Left kidney (tissue), 8 donors: Measurements from ENCODE around the gene TSPO. TPM values are rescaled to one million over a fixed set of nuclear protein-coding genes. Genes with fewer than 3 reads are reported as not detected.
"Not testable (repeated sequence)": the region's sequence is repeated elsewhere in the genome, so short reads cannot be mapped to it uniquely, and the experiment has no call there.

Experiments used
- DNase-seq: peaks from one replicate; pipeline ENCODE4 v3.0.0-alpha.2; 2013
- long read RNA-seq, 8 donors: transcript quantifications; one replicate each; lab custom pipeline, GENCODE V29; 2026
- polyA plus RNA-seq: library from polyadenylated mRNA; unstranded; fragments of 120-200 nt; gene quantifications from one replicate; pipeline ENCODE4 v1.2.1, GENCODE V29; 2013; ENCODE audit not compliant: insufficient read length

TSPO gene
- 12.2 TPM for polyA plus RNA-seq
- long read RNA-seq, donor 1, transcript TSPO-202 (4 exons, 881 nt): major isoform, 41 of 103 reads
- long read RNA-seq, donor 1, partial matches to known transcripts: 58 of 103 reads
- long read RNA-seq, donor 1, other reads (novel, unspliced or antisense): 0 of 103 reads
- long read RNA-seq, donor 2, transcript TSPO-202 (4 exons, 881 nt): major isoform, 37 of 67 reads
- long read RNA-seq, donor 2, partial matches to known transcripts: 29 of 67 reads
- long read RNA-seq, donor 2, other reads (novel, unspliced or antisense): 0 of 67 reads
- long read RNA-seq, donor 3, transcript TSPO-202 (4 exons, 881 nt): major isoform, 33 of 57 reads
- long read RNA-seq, donor 3, partial matches to known transcripts: 22 of 57 reads
- long read RNA-seq, donor 3, other reads (novel, unspliced or antisense): 0 of 57 reads
- long read RNA-seq, donor 4, partial matches to known transcripts: 16 of 20 reads
- long read RNA-seq, donor 4, other reads (novel, unspliced or antisense): 0 of 20 reads
- long read RNA-seq, donor 5, transcript TSPO-202 (4 exons, 881 nt): major isoform, 72 of 119 reads
- long read RNA-seq, donor 5, partial matches to known transcripts: 47 of 119 reads
- long read RNA-seq, donor 5, other reads (novel, unspliced or antisense): 0 of 119 reads
- long read RNA-seq, donor 6, transcript TSPO-202 (4 exons, 881 nt): major isoform, 53 of 84 reads
- long read RNA-seq, donor 6, partial matches to known transcripts: 31 of 84 reads
- long read RNA-seq, donor 6, other reads (novel, unspliced or antisense): 0 of 84 reads
- long read RNA-seq, donor 7, transcript TSPO-202 (4 exons, 881 nt): major isoform, 72 of 134 reads
- long read RNA-seq, donor 7, partial matches to known transcripts: 60 of 134 reads
- long read RNA-seq, donor 7, other reads (novel, unspliced or antisense): 0 of 134 reads
- long read RNA-seq, donor 8, transcript TSPO-202 (4 exons, 881 nt): major isoform, 23 of 23 reads
- long read RNA-seq, donor 8, partial matches to known transcripts: 0 of 23 reads
- long read RNA-seq, donor 8, other reads (novel, unspliced or antisense): 0 of 23 reads

DNA sequence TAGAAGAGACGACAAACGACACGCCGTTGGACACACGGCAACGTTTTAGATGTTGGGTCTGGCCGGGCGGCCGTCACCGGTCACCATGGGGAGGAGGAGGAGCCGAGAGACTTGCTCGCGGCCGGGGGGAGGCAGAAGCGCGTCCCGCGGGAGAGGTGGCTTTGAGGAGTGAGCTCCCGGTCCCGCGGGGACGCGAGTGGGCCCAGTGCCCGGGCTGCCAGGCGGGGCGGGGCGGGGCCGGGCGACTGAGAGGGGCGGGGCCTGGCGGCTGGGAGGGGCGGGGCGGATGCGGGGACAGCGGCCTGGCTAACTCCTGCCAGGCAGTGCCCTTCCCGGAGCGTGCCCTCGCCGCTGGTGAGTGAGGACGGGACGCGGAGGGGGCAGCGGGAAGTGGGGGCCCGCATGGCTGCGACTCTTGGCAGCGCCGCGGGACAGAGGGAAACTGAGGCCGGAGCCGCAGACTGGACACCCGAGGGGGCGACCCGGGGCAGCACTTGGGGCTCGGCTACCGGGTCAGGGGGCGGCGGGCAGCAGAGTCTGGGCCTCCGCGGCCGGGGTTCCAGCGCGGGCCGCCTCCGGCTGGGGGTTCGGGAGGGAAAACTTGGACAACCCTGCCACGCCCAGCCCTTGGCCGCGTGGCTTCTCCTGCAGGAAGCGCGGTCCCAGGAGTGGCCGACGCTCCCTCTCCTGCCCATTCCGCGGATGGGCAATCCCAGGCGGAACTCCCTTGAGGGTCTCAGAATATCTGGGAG lies at the start of gene TSPO:
TSPO (plus strand) TSS at position 309 of the 752 bp plus-strand sequence. CDS start 7,680 bp downstream, outside the sequence.
- DNase-seq: no peak

DNA sequence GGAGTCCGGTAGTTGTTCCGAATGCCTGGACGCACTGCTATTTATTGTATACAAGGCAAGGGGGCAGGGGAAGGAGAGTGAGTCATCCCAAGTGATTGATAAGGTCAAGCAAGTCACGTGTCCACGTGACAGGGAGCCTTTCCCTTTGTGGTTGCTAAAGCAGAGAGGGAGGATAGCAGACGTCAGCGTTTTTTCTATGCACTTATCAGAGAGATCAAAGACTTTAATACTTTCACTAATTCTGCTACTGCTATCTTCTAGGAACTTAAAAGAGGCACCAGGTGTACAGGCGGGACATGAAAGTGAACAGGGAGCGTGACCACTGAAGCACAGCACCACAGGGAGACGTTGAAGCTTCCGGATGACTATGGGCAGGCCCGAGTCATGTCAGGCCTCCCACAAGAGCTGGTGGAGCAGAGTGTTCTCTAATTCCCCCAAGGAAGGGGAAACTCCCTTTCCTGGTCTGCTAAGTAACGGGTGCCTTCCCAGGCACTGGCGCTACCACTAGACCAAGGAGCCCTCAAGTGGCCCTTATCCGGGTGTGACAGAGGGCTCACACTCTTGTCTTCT lies 47.2 kb upstream of the TSPO start:
- DNase-seq: not testable (repeated sequence)

DNA sequence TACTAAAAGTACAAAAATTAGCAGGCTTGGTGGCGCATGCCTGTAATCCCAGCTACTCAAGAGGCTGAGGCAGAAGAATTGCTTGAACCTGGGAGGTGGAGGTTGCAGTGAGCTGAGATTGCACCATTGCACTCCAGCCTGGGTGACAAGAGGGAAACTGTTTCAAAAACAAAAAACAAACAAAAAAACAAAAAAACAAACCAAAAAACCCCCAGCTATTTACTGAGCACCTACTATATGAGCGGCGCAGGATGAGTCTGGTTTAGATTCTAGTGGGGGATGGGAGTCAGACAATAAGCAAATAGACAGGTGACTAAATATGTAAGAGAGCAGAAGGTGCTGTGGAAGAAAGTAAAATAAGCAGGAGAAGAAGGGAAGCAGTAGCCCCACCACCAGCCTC lies 46.4 kb upstream of the TSPO start:
- not testable (repeated sequence) for DNase-seq

DNA sequence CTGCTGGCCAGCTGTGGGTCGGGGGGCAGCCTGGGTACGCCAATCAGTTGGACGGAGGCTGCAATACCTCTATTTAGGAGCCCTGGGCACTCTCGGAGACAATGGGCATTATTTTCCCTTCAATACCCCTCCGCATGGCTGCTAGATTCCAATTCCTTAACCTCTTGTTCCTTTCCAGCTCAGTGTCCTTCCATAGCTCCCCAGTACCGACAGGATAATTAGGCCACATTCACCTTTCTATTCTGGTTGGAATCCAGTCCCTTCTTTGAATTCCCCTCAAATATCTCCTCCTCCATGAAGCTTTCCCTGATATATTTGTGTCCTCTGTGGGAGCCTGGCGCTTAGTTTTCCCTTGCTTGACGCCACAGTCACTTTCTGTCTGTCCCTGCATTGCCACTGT lies 45.1 kb upstream of the TSPO start:
- no peak for DNase-seq

DNA sequence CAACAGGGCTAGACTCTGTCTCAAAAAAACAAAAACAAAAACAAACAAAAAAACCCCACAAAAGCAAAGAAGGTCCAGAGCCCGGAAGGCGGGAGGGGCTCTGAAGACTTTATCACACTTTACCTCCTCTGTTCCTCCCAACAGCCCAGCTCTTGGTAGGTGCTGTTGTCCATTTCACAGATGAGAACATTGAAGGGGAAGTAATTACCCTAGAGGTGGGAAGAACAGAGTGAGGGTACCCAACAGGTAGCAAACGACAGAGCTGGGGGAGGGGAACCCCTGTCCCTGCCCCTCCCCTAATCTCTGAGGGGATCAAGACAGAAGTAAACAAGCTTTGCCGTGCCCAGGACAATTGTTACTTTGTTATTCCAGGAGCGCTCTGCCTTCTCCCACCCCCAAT lies 41.8 kb upstream of the TSPO start:
- no peak for DNase-seq

DNA sequence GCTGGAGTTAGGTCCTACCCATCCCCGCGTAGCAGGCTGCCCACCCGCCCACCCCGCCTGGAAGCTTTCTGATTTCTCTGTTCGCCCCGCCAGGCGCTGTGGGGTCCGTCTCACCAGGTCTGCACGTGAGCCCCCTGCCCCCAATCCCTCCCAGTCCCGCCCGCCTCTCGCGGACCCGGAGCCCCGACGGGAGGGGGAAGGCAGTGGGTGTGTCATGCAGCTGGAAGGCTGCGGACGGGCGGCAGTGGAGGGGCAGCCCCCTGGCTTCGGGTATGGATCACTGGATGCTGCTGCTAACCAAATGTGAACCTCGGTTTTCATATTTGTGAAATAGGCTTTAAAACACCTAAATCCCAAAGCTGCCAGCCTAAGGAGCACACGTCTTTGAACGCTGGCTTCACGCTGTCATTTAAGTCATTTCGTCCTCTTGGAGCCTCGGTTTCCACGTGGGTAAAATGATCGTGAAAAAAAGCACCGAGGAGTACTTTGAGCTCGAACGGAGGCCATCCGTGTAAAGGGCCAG lies 41.4 kb upstream of the TSPO start:
- no peak for DNase-seq

DNA sequence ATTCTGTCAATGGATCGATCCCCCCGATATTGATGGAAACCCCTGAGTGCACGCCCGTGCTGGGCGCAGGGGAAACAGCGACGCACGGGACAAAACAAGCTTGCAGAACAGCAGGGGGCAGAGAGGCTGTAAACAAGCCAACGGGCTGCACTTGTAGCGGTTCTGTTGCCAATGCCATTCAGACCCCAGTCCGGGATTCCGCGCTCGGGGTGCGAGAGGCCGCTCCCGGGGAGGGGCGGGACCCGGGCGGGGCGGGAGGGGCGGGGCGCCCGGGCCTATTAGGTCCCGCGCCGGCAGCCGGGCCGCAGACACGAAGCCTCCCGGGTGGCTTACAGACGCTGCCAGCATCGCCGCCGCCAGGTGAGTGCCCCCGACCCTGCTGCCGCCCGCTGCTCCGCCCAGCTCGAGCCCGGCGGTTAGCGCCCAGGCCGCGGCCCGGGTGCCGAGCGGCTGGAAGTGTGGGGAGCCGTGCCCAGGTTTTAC lies 40.9 kb upstream of the TSPO start, which contains the start of gene BIK:
BIK (plus strand) TSS at position 307 of the 483 bp plus-strand sequence. CDS start 13,273 bp downstream, outside the sequence.
- DNase-seq: peak; percentile 36

DNA sequence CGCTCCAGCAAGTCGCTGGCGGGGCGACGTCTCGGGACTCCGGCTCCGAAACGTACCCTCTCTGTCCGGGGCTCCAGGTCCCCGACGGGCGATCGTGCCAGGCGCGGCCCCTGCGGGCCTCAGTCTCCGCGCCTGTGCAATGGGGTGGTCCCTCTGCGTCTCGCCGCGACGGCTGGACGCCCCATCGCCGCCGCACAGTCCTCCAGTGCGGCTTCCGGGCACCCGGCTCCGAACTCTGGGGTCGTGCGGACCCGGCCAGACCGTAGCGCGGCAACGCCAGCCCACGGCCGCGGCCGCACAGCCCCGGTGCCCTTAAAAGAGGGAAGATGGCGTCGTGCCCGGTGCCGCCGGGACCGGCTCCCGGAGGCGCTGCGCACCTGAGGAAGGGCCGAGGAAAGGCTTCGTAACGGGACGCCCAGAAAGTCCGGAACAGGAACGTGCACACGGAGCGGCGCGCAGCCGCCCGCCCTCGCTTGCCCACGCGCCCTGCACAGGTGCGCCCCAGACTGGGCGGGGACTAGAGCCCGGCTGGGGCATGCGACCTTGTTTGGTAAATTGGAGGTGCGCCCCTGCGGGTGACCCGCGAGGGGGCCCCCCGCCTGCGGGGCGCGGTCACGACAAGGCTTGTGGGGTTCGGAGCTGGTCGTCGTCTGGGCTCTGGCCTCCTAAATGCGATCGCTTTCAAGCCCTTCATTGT lies 40.3 kb upstream of the TSPO start:
- DNase-seq: no peak

DNA sequence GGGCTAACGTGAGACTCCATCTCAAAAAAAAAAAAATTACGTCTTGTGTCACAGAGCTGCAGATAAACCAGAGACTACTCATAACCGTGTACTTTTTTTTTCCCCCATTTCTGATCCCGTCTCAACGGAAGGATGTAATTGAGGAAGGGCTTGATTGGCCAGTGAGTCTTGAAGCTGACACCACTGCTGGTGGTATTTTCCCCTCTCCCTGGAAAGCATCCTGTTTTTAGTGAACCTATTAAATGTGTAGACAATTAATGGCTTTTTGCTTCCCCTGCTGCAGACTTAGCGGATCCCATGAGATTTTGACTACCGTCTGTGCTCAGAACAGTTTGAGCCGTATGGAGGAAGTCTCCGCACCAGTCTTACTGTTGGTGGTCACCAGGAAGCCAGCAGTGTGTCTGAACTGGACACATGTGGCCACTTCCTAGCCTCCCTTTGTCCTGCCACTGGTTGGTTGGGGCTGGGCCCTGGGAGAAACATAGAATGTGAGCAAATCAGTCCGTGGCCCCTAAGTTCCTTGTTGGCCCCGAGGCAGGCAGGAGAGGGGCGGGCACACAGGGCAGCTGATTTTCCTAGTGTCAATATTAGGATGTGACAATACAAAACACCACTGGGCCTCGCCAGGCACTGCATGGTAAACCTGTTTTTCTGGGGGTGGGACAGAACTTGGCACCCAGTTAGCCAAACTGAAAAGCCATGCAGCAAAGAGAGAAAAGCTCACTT lies 37.7 kb upstream of the TSPO start:
- DNase-seq: no peak

DNA sequence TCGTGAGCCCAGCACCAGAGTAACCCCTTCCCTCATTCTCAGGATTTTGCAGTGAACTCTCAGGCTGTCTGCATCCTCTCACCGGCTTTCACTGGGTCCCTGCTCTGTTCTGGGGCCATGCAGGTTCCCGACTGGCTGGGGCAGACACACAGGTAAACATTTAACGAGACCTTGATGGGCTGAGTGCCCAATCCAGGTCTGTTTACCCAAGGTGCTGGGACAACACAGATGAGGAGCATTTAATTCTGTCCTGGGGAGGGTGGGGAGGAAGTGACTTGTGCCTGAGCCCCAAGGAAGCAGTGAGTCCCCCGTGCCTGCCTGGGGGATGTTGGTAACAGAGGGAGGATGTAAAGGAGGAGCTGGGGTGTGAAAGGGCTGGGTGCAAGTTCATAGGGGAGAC lies 36.4 kb upstream of the TSPO start:
- no peak for DNase-seq

DNA sequence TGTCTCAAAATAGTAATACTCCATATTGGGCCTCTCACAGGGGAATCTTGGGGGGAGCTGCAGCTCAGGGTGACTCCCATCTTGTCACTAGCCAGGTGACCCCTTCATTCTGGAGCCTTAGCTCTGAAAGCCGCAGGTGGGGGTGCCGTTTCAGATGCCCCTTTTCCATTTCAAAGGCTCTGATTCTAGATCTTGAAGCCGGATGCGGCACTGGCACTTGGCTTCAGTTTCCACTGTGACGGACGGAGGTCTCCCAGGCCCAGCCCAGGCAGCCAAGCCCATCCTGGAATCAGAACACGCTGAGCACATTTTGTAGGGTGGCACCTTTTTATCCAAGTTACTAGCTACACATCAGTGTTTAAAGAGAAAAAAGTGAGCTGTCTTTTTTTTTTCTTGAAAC lies 34.4 kb upstream of the TSPO start:
- DNase-seq: no peak

DNA sequence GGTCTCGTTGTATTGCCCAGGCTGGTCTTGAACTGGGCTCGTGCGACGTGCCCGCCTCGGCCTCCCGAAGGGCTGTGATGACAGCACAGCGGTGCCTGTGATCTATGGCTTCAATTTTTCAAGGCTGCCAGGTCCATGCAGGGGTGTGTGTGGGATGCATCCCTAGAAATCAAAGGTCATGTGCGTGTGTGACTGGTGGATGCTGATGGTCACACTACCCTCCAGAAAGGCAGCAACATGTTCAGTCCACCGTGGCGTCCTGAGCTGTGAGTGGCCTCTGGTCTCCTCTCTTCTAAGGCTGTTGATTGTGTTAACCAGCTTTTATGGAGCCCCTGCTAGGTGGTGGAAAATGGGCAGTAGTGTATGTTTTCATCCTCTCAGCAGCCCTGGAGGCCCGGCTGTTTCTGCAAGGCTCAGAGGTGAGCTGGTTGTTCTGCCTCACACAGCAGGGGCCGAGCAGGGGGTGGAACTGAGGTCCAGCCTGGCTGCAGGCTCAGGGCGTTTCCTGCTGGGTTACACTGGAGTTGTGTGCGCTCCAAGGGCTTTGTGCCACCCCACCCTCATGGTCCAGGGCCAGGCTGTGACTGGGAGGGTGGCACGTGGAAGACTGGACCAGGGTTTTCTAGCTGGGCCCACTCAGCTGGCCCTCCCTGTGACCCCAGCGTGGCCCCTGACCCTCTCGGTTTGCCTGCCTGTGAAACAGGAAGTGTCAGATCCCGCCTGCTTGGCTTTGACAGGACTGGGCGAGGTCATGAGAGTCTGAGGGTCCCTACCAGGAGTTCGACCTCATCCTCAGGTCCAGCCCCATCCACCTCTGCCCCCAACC lies 33.1 kb upstream of the TSPO start:
- no peak for DNase-seq

DNA sequence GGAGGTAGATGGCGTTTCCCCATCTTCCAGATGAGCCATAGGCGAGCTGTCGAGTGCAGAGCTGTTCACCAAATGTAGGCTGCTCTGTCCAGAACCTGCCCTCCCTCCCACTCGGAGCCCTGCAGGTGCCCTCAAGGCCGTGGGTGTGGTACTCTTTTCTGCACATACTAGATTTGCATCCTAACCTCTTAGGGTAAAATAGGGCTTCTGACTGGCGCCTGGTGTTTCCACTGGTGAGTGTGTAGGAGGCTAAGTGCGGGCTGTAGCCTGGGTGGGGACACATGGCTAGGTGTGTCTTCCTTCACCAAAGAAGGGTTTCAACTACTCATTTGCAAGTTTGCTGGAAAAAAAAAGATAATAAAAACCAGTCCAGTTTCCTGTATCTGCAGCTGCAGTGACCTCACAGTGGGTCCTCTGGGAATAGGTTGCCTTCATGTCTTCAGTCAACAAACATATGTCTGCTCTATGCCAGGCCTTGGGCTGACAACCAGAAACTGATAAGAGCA lies 32.4 kb upstream of the TSPO start:
- no peak for DNase-seq

DNA sequence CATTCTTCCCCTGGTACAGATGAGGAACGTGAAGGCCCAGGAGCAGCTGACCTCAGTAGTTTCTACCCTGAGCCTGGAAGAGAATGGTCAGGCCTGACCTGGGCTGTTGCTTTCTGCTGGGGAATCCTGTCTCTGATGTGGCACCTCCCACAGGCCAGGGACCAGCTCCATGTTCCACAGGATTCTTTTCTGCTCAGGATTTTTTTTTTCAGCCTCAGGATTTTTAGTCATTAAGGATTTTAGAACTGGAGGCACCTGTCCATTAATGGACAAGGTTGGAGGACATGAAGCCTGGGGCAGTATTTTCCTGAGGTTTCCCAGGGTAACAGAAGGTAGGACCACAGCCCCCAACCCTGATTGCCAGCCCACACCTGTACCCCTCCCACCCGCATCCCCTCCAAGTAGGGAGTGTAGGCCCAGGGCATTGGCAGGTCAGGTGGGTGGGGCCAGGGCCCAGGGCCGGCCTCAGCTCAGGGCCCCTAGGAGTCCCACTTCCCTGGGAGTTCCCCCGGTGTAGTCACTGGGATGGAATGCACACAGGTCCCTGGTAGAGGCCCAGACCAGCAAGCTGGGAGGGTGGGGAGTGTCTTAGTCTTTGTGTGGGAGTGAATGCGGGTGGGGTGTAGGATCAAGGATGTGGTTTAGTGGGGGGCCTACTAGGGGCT lies 24.7 kb upstream of the TSPO start:
- DNase-seq: no peak

DNA sequence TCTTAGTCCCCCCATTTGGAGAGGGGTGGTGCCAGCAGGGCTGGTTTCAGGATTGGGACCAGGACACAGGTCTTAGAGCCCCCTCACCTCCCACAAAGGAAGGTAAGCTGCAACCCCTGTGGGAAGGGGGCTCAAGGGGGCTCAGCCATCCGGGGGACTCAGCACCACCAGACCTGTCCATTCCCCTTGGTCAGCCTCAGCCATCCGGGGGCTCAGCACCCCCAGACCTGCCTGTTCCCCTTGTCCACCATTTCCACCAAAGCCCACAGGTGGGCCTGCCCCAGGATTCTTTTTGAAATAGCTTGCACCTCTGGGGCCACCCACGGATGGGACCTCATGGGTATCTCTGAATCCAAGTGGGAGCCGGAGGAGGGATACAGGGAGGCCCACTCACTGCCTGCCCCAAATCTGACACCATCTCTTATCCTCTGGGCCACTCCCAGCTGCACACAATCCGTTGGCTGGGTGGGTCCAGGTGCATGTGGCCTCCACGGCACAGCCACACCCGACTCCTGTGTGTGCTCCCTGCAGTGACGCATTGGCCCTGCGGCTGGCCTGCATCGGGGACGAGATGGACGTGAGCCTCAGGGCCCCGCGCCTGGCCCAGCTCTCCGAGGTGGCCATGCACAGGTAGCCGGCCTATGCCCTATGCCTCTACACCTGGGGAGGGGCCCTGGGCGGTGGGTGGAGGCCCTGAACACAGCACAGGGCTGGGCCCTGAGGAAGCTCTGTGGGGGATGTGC lies 24.0 kb upstream of the TSPO start:
- no peak for DNase-seq

DNA sequence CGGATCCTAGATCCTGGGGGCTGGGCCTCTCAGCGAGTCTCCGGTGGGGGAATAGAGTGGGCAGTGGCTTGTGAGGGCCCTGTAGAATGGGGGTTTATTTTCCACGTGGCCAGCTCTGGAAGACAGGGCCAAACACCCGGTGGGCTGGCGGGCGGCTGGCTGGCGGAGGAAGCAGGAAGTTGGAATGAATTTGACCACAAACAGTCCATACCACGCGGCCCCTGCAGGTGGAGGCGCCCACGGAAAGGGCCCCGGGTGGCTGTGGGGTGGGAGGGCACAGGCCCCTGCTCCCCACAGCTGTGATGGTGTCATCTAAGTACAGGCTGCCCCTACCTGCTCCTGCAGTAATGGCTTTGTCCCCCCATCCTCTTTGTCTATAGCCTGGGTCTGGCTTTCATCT lies 23.2 kb upstream of the TSPO start:
- no peak for DNase-seq

DNA sequence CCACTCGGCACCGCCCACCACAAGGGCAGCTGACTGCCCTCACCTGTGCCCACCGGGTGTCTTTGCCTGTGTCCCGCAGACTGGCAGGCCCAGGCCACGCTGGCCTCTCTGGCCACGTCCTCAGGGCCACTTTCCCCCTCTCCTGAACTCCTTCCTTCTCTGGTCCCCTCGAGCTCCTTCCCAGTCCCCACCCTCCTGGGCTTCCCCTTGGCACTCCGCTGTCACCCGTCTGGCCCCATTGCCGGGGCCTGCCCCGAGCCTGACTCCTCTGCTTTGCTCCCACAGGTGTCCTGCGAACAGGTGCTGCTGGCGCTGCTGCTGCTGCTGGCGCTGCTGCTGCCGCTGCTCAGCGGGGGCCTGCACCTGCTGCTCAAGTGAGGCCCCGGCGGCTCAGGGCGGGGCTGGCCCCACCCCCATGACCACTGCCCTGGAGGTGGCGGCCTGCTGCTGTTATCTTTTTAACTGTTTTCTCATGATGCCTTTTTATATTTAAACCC lies 22.4 kb upstream of the TSPO start:
- DNase-seq: no peak
